GM18498 (cell line): ENCODE results near the gene NAALADL2.

Experiments
- ATAC-seq: cut with Tn5 transposase; IDR thresholded peaks from one replicate; pipeline ENCODE4 v1.9.1; 2021; ENCODE audit warnings: mild to moderate bottlenecking, moderate library complexity; ENCODE audit not compliant: unreplicated experiment

NAALADL2 gene

DNA sequence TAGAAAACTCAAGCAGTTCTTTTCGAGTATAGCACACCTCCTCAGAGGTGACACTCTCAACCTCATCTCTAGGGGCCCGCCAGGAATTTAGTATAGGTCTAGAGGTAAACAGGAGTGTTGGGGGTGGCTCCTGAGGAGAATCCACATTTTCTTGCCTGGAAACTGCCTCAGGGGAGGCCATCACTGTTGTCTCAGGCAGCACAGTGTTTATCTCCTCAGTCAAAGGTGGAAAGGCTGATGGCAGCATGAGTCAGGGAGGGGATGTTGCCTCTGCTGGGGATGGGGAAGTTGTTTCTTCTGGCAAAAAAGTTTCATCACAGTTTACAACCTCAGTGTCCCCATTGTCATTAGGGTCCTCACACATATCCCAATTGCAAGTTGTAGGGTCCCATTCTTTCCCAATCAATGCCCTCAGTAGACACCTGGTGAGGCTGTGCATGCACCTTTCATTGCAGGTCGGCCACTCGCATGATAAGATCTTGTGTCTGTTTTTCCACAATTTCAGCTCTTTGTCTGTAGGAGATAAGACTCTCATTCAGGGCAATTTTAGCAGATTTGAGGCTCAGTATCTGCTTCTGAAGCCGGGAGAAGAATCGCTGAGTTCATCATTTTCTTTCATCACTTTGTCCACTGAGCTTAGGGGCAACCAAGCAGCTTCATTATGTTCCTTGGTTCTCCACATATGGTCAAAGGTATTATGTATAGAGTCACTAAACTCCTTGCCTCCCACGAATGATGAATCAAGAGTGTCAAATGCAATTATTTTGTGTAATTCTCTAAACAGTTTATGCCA lies 25.8 kb downstream of the NAALADL2 start:
- ATAC-seq = no peak

DNA sequence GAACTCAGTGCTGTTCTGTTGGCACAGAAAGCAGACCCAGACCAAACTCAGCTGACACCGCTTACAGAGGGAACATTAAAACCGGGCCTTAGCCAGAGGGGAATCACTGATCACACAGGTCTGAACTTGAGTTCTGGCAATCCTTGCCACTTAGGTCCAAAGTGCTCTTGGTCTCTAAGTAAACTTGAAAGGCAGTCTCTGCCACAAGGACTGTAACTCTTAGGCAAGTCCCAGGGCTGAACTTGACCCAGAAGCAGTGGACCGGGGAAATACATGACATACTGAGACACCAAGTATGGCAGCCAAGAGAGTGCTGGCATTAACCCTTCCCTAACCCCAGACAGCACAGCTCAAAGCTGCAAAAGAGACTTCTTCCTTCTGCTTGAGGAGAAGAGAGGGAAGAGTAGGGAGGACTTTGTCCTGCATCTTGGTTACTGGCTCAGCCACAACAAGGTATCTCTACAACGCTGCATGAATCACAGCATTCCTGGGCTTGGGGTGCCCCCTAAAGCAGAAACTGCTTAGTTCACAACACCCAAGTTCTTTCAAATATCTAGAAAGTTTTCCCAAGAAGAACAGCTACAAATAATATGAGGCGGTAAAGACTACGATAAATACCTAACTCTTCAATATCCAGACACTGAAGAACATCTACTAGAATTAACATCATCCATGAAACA lies 32.5 kb downstream of the NAALADL2 start:
- ATAC-seq = no peak

- ATAC-seq = no peak
Measured at GRCh38 chr3:174907027-174907426, 47.9 kb downstream of the NAALADL2 start.

DNA sequence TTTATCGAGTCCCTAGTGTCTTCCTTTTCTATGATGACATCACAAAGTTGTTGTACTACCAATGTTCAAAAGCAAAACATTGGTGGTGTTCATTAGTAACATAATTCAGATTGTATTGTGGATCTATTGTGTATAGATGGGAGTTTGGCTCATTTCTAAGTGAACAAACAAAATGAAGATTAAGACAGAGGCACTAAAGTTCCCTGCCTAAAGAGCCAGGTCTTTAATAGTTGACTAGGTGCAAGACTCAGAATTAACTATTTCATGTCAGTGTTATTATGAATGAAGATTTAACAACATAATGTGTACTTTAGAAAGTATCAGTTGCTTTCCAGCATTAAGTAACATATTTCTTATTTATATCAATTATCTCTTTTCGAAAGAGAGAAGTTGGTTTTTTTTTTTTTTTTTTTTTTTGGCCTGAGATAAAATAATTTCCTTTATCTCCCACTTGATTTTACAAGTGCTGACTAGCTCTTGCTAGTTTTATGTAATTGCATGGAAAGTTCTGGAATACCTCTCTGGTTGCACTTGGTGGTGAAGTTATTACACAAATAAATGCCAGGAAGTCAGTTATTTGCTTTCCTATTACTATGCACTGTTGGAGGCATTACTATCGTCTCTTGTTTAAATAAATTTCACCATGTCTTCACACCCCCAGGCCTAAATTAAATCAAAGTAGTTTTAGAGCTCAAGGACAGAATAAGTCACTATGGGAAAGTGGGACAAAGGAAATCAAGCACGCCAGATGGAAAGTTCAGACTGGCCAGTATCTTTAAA lies 48.7 kb downstream of the NAALADL2 start:
- ATAC-seq = no peak

GRCh38 chr3:174931473-174932353 lies 72.6 kb downstream of the NAALADL2 start:
- no peak for ATAC-seq

GRCh38 chr3:174936590-174936989 lies 77.5 kb downstream of the NAALADL2 start:
- no peak for ATAC-seq

DNA sequence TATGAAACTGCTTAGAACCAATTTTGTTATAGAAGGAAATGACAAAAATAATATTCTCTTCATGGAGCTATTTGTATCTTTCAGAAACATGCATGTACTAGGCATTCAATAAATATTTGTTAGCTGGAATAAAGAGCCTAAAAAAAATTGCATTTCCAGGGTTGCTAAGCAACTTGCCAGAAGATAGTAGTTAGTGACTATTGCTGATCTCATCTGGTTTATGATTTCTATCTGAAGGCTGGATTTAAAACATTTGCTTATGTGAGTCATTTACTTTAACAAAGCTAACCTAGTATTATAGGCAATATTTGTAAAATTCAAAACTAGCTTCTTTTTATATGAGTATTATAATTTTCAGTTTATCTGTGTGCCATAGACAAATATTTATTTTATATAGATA lies 78.3 kb downstream of the NAALADL2 start:
- ATAC-seq = no peak

DNA sequence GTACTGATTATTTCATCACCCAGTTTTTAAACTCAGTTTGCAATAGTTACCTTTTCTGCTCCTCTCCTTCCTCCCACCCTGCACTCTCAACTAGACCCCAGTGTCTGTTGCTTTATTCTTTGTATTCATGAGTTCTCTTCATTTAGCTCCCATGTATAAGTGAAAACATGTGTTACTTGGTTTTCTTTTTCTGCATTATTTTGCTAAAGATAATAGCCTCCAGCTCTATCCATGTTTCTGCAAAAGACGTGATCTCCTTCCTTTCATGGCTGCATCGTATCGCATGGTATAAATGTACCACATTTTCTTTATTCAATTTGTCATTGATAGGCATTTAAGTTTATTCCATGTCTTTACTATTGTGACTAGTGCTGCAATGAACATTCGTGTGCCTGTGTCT lies 79.0 kb downstream of the NAALADL2 start:
- no peak for ATAC-seq

- no peak for ATAC-seq
Measured at GRCh38 chr3:174940151-174940550, 81.0 kb downstream of the NAALADL2 start.

DNA sequence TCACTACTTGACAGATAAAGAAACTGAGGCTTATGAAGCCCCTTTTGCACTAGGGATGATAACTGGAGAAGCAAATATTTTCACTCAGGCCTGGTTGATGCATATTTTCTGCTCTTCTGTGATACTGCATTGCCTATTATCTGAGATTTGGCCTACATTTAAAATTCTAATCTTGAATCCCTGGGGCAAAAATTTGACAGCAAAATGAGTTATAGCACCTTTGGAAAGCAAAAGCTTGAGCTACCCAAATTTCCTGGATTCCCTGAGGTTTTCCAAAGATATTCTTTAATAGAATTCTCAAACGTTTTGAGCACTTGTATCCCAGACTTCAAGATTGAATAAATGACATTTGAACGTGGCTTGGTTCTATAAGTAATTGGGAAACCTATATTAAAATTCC lies 86.1 kb downstream of the NAALADL2 start:
- no peak for ATAC-seq

- no peak for ATAC-seq
Measured at GRCh38 chr3:174945951-174946350, 86.8 kb downstream of the NAALADL2 start.

DNA sequence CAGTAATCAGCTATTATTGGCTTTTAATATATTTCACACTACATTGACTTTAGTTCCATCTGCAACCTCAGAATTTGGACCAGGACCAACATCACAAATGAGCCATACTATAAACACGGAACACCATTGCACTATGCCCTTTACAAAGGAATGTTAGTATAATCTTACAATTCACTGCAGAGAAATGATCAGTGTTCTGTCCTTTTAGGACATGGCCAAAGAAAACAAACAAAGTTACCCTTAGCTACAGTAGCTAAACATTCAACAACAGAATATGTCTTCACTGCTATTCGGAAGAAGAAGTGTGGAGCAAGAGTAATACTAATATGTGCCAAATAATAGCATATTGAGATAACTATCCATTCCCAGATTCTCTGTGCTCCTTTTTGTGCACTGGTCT lies 90.4 kb downstream of the NAALADL2 start:
- no peak for ATAC-seq

- ATAC-seq = no peak
Measured at GRCh38 chr3:174951034-174951433, 91.9 kb downstream of the NAALADL2 start.

DNA sequence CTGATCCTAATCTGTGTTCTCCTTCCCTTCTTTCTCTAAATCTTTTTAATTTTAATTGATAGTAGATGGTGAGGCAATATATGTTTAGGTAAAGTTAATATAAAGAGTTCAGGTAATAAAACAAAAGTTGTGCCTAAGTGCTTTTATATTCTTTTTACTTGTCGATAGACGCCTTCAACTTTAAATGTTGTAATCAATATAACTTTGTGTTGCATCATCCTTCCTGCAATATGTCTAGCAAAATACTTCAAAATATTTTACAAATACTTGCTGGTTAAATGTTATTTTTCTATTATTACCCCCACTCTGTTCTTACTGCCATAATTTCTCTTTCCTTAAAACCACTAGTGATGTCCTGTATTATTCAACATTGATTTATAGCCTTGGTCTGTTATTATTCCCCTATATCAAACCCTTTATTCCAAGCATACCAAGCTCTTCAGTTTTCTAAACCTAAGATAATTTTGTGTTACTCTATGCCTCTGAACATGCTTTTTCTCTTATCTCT lies 92.4 kb downstream of the NAALADL2 start:
- no peak for ATAC-seq

DNA sequence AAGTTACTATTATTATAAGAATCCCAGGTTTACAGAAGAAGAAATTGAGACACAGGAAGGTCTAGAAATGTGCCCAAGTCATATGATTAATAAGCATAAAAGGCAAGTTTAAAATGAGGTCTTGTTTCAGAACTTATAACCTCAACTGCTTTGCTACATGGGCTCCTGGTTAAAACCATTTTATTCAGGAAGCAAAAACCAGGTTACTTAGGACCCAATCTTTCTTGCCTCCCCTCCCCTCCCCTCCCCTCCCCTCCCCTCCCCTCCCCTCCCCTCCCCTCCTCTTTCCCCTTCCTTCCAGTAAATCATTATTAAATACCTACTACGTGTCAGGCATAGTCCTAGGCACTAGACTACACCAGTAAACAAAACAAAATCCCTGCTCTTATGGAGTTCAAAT lies 93.9 kb downstream of the NAALADL2 start:
- no peak for ATAC-seq

GRCh38 chr3:174955513-174956016 lies 96.4 kb downstream of the NAALADL2 start:
- no peak for ATAC-seq

GRCh38 chr3:174957081-174957480 lies 97.9 kb downstream of the NAALADL2 start:
- ATAC-seq = no peak

- ATAC-seq = no peak
Measured at GRCh38 chr3:174957551-174958001, 98.4 kb downstream of the NAALADL2 start.

DNA sequence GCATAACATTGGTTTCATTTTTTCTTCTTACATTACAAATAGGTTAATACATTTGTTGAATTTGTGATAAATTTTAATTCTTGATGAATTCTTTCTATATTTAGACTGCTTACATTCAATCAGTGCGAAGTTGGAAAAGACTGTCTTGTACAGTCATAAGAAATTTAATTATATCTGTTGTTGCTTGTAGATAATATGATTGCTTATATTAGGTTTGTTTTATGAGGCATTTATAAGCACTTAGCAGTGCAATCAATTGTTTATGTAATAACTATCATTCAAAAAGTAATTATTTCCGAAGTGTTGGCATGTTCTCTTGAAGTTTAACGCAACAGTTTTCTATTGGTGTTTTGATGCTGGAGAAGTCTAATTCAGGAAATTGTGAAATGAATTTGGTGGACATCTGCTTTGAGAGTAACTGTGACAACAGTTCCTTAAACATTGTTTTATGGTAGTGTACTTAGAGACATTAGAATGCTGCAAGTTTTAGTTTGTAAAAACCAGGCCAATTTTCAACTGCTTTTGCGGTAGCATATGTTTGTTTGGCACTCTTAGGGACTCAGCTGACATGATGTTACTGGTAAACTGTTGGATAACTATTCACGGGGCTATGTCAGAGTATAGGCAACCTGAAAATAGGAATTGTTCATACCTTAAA lies 99.7 kb downstream of the NAALADL2 start:
- ATAC-seq = no peak
